ENCODE data around the gene SAFB.

- TF ChIP-seq TAF1 (IDR thresholded peaks at IDR 0.05; ENCODE audit: low read depth, low read length) (no peak), POLR2AphosphoS5 (IDR thresholded peaks at IDR 0.05; ENCODE audit: low read depth, low read length) (no peak), POLR2A (IDR thresholded peaks at IDR 0.05; ENCODE audit: low read depth, low read length) (no peak), POU2F2 (IDR thresholded peaks at IDR 0.05; ENCODE audit: low read depth, low read length) (no peak)
Observed at GRCh38 chr19:5590865-5591154, 32.1 kb upstream of the SAFB start.

Data from GM12891 (cell line).